HepG2 (cell line): Measurements from ENCODE around the gene MICB. TPM values are rescaled to one million over a fixed set of nuclear protein-coding genes. Genes with fewer than 3 reads are reported as not detected.
A peak's percentile ranks its signal among the peaks of the same experiment; 100 is the strongest.

Source experiments
- ATM ChIP-seq: fragments of 450-650 bp; IDR thresholded peaks from 2 replicates; pipeline ENCODE4 v1.7.1; 2017; ENCODE audit warnings: mild to moderate bottlenecking, borderline replicate concordance
- CENPX ChIP-seq: sonication (generic); formaldehyde crosslinking; IDR thresholded peaks from 2 replicates; pipeline ENCODE4 v1.9.0; 2021; ENCODE audit warnings: mild to moderate bottlenecking, missing genetic modification reagents, moderate library complexity
- ELF1 ChIP-seq: sonication (generic); formaldehyde crosslinking; IDR thresholded peaks from 2 replicates; pipeline ENCODE4 v1.4.0; 2020; ENCODE audit warnings: missing genetic modification reagents
- MEF2D ChIP-seq: sonication (generic); formaldehyde crosslinking; IDR thresholded peaks from 2 replicates; pipeline ENCODE4 v1.5.1; 2020; ENCODE audit warnings: mild to moderate bottlenecking, missing genetic modification reagents
- NFIB ChIP-seq: sonication (generic); formaldehyde crosslinking; IDR thresholded peaks from 2 replicates; pipeline ENCODE4 v1.9.0; 2021; ENCODE audit warnings: missing genetic modification reagents, mild to moderate bottlenecking, borderline replicate concordance
- NFIC ChIP-seq: IDR thresholded peaks from 2 replicates; pipeline ENCODE4 v1.6.1; 2012; ENCODE audit warnings: mild to moderate bottlenecking, low read length, inconsistent platforms
- NRL ChIP-seq: sonication (generic); formaldehyde crosslinking; IDR thresholded peaks from 2 replicates; pipeline ENCODE4 v1.5.0; 2020; ENCODE audit warnings: missing genetic modification reagents, mild to moderate bottlenecking, moderate library complexity, borderline replicate concordance
- POLR2A ChIP-seq, 2 experiments: IDR thresholded peaks; 2 replicates each; pipeline ENCODE4 v1.6.1; 2011; ENCODE audit warnings: low read depth in 2 of 2, low read length in 2 of 2, mild to moderate bottlenecking in 1 of 2, moderate library complexity in 1 of 2; ENCODE audit not compliant: insufficient read depth in 1 of 2
- SMAD9 ChIP-seq: sonication (generic); formaldehyde crosslinking; IDR thresholded peaks from 2 replicates; pipeline ENCODE4 v1.5.1; 2020; ENCODE audit warnings: mild to moderate bottlenecking, missing genetic modification reagents
- SRSF4 ChIP-seq: fragments of 200-400 bp; formaldehyde crosslinking; IDR thresholded peaks from one replicate; pipeline ENCODE4 v1.6.1; 2018; ENCODE audit warnings: mild to moderate bottlenecking, low read depth, low read length, moderate library complexity; ENCODE audit not compliant: poor library complexity, severe bottlenecking
- TOPORS ChIP-seq: sonication (generic); formaldehyde crosslinking; IDR thresholded peaks from 2 replicates; pipeline ENCODE4 v1.8.0; 2023; ENCODE audit warnings: mild to moderate bottlenecking, missing genetic modification reagents
- ZBTB38 ChIP-seq: sonication (generic); formaldehyde crosslinking; IDR thresholded peaks from 2 replicates; pipeline ENCODE4 v1.5.1; 2020; ENCODE audit warnings: mild to moderate bottlenecking, missing genetic modification reagents
- ZFAT ChIP-seq: sonication (generic); formaldehyde crosslinking; conservative IDR thresholded peaks from 2 replicates; pipeline ENCODE4 v1.8.1; 2023; ENCODE audit warnings: missing genetic modification reagents, inconsistent platforms
- ZNF101 ChIP-seq: sonication (generic); formaldehyde crosslinking; IDR thresholded peaks from 2 replicates; pipeline ENCODE4 v1.4.0; 2020; ENCODE audit warnings: mild to moderate bottlenecking, low read depth, missing genetic modification reagents, borderline replicate concordance
- ZNF350 ChIP-seq: sonication (generic); formaldehyde crosslinking; IDR thresholded peaks from 2 replicates; pipeline ENCODE4 v1.4.0; 2020; ENCODE audit warnings: mild to moderate bottlenecking, low read depth, missing genetic modification reagents, borderline replicate concordance
- ZNF431 ChIP-seq: sonication (generic); formaldehyde crosslinking; IDR thresholded peaks from 2 replicates; pipeline ENCODE4 v1.9.0; 2022; ENCODE audit warnings: missing genetic modification reagents, low read depth, mild to moderate bottlenecking, borderline replicate concordance
- ZNF543 ChIP-seq: sonication (generic); formaldehyde crosslinking; IDR thresholded peaks from 2 replicates; pipeline ENCODE4 v1.4.0; 2020; ENCODE audit warnings: mild to moderate bottlenecking, missing genetic modification reagents
- ZNF556 ChIP-seq: sonication (generic); formaldehyde crosslinking; IDR thresholded peaks from 2 replicates; pipeline ENCODE4 v1.4.0; 2020; ENCODE audit warnings: mild to moderate bottlenecking, missing genetic modification reagents, borderline replicate concordance
- ZNF652 ChIP-seq: IDR thresholded peaks from 2 replicates; pipeline ENCODE4 v1.6.1; 2016; ENCODE audit warnings: low read depth, borderline replicate concordance
- ZNF850 ChIP-seq: sonication (generic); formaldehyde crosslinking; conservative IDR thresholded peaks from 2 replicates; pipeline ENCODE4 v1.9.0; 2021; ENCODE audit warnings: mild to moderate bottlenecking, missing genetic modification reagents
- polyA plus RNA-seq, 8 experiments: library from polyadenylated mRNA; depleted of rRNA in 3 of 8; stranded (reverse) in 7 of 8; unstranded in 1 of 8; fragments of >200 nt; fragmentation: Illumina TruSeq in 4 of 8; extraction: Trizol in 4 of 8; gene quantifications; 2 replicates each; pipeline versions ENCODE4 v1.2.1 to v1.2.3, GENCODE V29; 2011 to 2016; ENCODE audit warnings: low read depth in 4 of 8, missing spikeins in 1 of 8, mixed read lengths in 1 of 8; ENCODE audit not compliant: insufficient read depth in 1 of 8
- total RNA-seq, 5 experiments: library from RNA; depleted of rRNA; stranded (reverse); fragments of >200 nt; fragmentation: Illumina TruSeq; extraction: Trizol; gene quantifications; 2 replicates each; pipeline ENCODE4 v1.2.3, GENCODE V29; 2016; ENCODE audit warnings: low read depth in 1 of 5
- TF ChIP-seq, protein P1 (sequence below): IDR thresholded peaks from 2 replicates; pipeline ENCODE4 v1.4.0; 2020; ENCODE audit warnings: mild to moderate bottlenecking, missing genetic modification reagents
- TF ChIP-seq, protein P2 (sequence below): sonication (generic); formaldehyde crosslinking; IDR thresholded peaks from 2 replicates; pipeline ENCODE4 v1.5.0; 2020; ENCODE audit warnings: mild to moderate bottlenecking, missing genetic modification reagents
- TF ChIP-seq, protein P3 (sequence below): sonication (generic); formaldehyde crosslinking; conservative IDR thresholded peaks from 2 replicates; pipeline ENCODE4 v1.8.1; 2023; ENCODE audit warnings: missing genetic modification reagents

MICB gene
- total and polyA plus RNA-seq, 2 of the 13 experiments (the other 11 are each of a cell fraction or from before 2014, with no cell fraction given) = 12.5 to 12.8 TPM

DNA sequence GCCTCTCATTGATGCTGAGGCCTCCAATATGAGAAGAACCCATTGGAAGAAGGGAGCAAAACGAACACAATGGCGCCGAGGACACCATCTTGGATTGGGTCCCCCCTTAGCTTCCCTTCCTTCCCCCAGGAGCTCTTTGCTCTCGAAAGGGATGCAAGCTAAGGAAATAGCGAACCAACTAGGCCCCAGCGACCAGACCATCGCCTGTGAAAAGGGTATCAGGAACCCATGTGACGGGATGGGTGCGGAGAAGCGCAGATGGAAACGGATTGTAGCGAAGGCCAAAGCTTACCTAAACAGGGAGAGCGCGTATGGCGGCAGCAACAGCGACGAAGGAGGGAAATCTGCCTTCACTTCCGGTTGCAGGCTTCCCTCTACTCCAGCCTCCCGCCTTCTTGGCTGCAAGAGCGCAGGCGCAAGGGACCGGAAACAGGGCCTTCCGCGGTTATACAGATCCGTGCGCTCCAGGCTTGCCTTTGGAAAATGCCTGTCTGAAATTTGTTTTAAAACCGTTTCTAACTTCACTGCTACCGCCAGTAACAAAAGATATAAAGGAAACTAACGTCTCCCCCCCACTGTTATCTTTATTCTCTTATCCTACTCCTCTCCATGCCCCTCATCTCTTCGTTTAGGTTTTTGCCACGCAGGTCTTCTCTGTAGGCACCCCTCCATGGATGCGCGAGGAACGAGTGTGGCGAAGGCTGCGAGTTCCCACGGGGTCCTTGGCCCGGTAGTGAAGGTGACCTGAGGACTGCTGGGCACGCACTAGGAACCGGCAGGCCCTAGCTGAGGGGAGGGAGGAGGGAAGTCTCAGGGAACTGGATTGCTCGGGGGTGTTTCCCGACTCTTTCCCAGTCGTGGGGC lies 43.9 kb downstream of the MICB start, which contains the start of gene DDX39B (continued):
- TF ChIP-seq, protein P1, sequence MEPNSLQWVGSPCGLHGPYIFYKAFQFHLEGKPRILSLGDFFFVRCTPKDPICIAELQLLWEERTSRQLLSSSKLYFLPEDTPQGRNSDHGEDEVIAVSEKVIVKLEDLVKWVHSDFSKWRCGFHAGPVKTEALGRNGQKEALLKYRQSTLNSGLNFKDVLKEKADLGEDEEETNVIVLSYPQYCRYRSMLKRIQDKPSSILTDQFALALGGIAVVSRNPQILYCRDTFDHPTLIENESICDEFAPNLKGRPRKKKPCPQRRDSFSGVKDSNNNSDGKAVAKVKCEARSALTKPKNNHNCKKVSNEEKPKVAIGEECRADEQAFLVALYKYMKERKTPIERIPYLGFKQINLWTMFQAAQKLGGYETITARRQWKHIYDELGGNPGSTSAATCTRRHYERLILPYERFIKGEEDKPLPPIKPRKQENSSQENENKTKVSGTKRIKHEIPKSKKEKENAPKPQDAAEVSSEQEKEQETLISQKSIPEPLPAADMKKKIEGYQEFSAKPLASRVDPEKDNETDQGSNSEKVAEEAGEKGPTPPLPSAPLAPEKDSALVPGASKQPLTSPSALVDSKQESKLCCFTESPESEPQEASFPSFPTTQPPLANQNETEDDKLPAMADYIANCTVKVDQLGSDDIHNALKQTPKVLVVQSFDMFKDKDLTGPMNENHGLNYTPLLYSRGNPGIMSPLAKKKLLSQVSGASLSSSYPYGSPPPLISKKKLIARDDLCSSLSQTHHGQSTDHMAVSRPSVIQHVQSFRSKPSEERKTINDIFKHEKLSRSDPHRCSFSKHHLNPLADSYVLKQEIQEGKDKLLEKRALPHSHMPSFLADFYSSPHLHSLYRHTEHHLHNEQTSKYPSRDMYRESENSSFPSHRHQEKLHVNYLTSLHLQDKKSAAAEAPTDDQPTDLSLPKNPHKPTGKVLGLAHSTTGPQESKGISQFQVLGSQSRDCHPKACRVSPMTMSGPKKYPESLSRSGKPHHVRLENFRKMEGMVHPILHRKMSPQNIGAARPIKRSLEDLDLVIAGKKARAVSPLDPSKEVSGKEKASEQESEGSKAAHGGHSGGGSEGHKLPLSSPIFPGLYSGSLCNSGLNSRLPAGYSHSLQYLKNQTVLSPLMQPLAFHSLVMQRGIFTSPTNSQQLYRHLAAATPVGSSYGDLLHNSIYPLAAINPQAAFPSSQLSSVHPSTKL (CRISPR knock-in tag) = no peak; the same call in 1 of the 2 replicates
- TF ChIP-seq CENPX (CRISPR knock-in tag) (no peak), ZNF101 (CRISPR knock-in tag) (no peak; the same call in 1 of the 2 replicates), NFIB (CRISPR knock-in tag) (no peak), ZBTB38 (CRISPR knock-in tag) (peak; percentile 26; the same call in 1 of the 2 replicates), ATM (no peak), ZNF431 (CRISPR knock-in tag) (0 out of 2 replicates have a peak, but pooled peaks have one; percentile 34), SRSF4 (no peak), ZNF652 (CRISPR knock-in tag) (no peak; the same call in 1 of the 2 replicates), NFIC (peak; percentile 83), ZNF850 (CRISPR knock-in tag) (no peak), ZNF350 (CRISPR knock-in tag) (peak; percentile 97), ZFAT (CRISPR knock-in tag) (peak; percentile 89; the same call in 1 of the 2 replicates), TOPORS (no peak; the same call in 1 of the 2 replicates), POLR2A (IDR thresholded peaks at IDR 0.05; ENCODE audit: insufficient read depth in 1 of 2, low read depth in 2 of 2, low read length in 2 of 2) (peak; percentile 98 to 99), MEF2D (CRISPR knock-in tag) (peak; percentile 67; the same call in 1 of the 2 replicates), NRL (CRISPR knock-in tag) (peak; percentile 93), ELF1 (CRISPR knock-in tag) (peak; percentile 96), ZNF556 (CRISPR knock-in tag) (no peak; the same call in 1 of the 2 replicates), ZNF543 (CRISPR knock-in tag) (peak; percentile 58), SMAD9 (0 out of 2 replicates have a peak, but pooled peaks have one; percentile 87)
- TF ChIP-seq, protein P2, sequence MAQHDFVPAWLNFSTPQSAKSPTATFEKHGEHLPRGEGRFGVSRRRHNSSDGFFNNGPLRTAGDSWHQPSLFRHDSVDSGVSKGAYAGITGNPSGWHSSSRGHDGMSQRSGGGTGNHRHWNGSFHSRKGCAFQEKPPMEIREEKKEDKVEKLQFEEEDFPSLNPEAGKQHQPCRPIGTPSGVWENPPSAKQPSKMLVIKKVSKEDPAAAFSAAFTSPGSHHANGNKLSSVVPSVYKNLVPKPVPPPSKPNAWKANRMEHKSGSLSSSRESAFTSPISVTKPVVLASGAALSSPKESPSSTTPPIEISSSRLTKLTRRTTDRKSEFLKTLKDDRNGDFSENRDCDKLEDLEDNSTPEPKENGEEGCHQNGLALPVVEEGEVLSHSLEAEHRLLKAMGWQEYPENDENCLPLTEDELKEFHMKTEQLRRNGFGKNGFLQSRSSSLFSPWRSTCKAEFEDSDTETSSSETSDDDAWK (CRISPR knock-in tag) = no peak
- TF ChIP-seq, protein P3, sequence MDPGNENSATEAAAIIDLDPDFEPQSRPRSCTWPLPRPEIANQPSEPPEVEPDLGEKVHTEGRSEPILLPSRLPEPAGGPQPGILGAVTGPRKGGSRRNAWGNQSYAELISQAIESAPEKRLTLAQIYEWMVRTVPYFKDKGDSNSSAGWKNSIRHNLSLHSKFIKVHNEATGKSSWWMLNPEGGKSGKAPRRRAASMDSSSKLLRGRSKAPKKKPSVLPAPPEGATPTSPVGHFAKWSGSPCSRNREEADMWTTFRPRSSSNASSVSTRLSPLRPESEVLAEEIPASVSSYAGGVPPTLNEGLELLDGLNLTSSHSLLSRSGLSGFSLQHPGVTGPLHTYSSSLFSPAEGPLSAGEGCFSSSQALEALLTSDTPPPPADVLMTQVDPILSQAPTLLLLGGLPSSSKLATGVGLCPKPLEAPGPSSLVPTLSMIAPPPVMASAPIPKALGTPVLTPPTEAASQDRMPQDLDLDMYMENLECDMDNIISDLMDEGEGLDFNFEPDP (CRISPR knock-in tag) = no peak
